Measurements from ENCODE around the gene SNX9.

Gene SNX9

GRCh38 chr6:157976345-157977175 lies 153.5 kb downstream of the SNX9 start:
- Histone ChIP-seq H2AK5ac (ENCODE audit: low read length, severe bottlenecking) (no peak overlapping the region), H2BK5ac (ENCODE audit: low read depth, low read length, poor library complexity, severe bottlenecking) (no peak overlapping the region), H3K4ac (ENCODE audit: low read depth in 1 of 2, low read length in 2 of 2) (no peak overlapping the region), H3K9me3 (ENCODE audit: control insufficient read depth, low read length) (no peaks in the 10 kb centered on the region), H3K18ac (ENCODE audit: low read depth in 1 of 2, low read length in 2 of 2) (no peak overlapping the region), H4K8ac (ENCODE audit: low read length) (no peak overlapping the region), H2AFZ (ENCODE audit: low read depth, low read length) (no peak overlapping the region), H3K36me3 (ENCODE audit: control insufficient read depth in 1 of 2, insufficient read depth in 2 of 2, low read depth in 1 of 2, low read length in 2 of 2) (no peaks in the 10 kb centered on the region), H2BK120ac (ENCODE audit: low read depth, low read length) (no peak overlapping the region), H3K4me2 (ENCODE audit: low read length, poor library complexity, severe bottlenecking) (no peak overlapping the region), H3K27me3 (ENCODE audit: control insufficient read depth in 1 of 2, insufficient read depth in 1 of 2, low read length in 2 of 2) (no peaks in the 10 kb centered on the region), H3K14ac (ENCODE audit: low read length in 2 of 2) (no peak overlapping the region), H3K4me1 (ENCODE audit: control insufficient read depth, insufficient read depth, low read depth, low read length) (peaks cover 13% of the 10 kb centered on the region), H3K27ac (ENCODE audit: low read length, poor library complexity, severe bottlenecking) (no peak overlapping the region), H4K91ac (ENCODE audit: low read length) (no peak overlapping the region), H2BK12ac (ENCODE audit: low read length in 2 of 2) (peak overlapping the region in 1 of 2 experiments; percentile 54), H3K79me1 (replicated peaks; ENCODE audit: low read length, poor library complexity, severe bottlenecking) (no peaks in the 10 kb centered on the region), H3K23ac (ENCODE audit: low read length in 2 of 2) (no peak overlapping the region), H2BK15ac (ENCODE audit: low read depth, poor library complexity, severe bottlenecking) (no peak overlapping the region), H3K4me3 (ENCODE audit: insufficient read depth in 1 of 2, low read depth in 1 of 2, low read length in 2 of 2) (no peak overlapping the region), H3K9ac (ENCODE audit: low read length) (no peak overlapping the region)
- DNase-seq = no peak
- WGBS = 95% methylated on average over 21 of the region's 21 CpGs

GRCh38 chr6:157977176-157977804 lies 154.2 kb downstream of the SNX9 start:
- Histone ChIP-seq H3K4me2 (ENCODE audit: low read length, poor library complexity, severe bottlenecking) (no peak overlapping the region), H4K91ac (ENCODE audit: low read length) (no peak overlapping the region), H4K8ac (ENCODE audit: low read length) (no peak overlapping the region), H3K79me1 (replicated peaks; ENCODE audit: low read length, poor library complexity, severe bottlenecking) (no peaks in the 10 kb centered on the region), H2BK5ac (ENCODE audit: low read depth, low read length, poor library complexity, severe bottlenecking) (no peak overlapping the region), H2BK15ac (ENCODE audit: low read depth, poor library complexity, severe bottlenecking) (no peak overlapping the region), H3K36me3 (ENCODE audit: control insufficient read depth in 1 of 2, insufficient read depth in 2 of 2, low read depth in 1 of 2, low read length in 2 of 2) (no peaks in the 10 kb centered on the region), H2AK5ac (ENCODE audit: low read length, severe bottlenecking) (no peak overlapping the region), H3K4ac (ENCODE audit: low read depth in 1 of 2, low read length in 2 of 2) (no peak overlapping the region), H2AFZ (ENCODE audit: low read depth, low read length) (no peak overlapping the region), H3K27me3 (ENCODE audit: control insufficient read depth in 1 of 2, insufficient read depth in 1 of 2, low read length in 2 of 2) (no peaks in the 10 kb centered on the region), H2BK120ac (ENCODE audit: low read depth, low read length) (no peak overlapping the region), H2BK12ac (ENCODE audit: low read length in 2 of 2) (no peak overlapping the region), H3K4me3 (ENCODE audit: insufficient read depth in 1 of 2, low read depth in 1 of 2, low read length in 2 of 2) (no peak overlapping the region), H3K4me1 (ENCODE audit: control insufficient read depth, insufficient read depth, low read depth, low read length) (peaks cover 13% of the 10 kb centered on the region), H3K18ac (ENCODE audit: low read depth in 1 of 2, low read length in 2 of 2) (no peak overlapping the region), H3K9me3 (ENCODE audit: control insufficient read depth, low read length) (no peaks in the 10 kb centered on the region), H3K9ac (ENCODE audit: low read length) (no peak overlapping the region), H3K14ac (ENCODE audit: low read length in 2 of 2) (no peak overlapping the region), H3K27ac (ENCODE audit: low read length, poor library complexity, severe bottlenecking) (no peak overlapping the region), H3K23ac (ENCODE audit: low read length in 2 of 2) (no peak overlapping the region)
- DNase-seq = no peak
- 94% methylated on average over 10 of the region's 10 CpGs for WGBS

DNA sequence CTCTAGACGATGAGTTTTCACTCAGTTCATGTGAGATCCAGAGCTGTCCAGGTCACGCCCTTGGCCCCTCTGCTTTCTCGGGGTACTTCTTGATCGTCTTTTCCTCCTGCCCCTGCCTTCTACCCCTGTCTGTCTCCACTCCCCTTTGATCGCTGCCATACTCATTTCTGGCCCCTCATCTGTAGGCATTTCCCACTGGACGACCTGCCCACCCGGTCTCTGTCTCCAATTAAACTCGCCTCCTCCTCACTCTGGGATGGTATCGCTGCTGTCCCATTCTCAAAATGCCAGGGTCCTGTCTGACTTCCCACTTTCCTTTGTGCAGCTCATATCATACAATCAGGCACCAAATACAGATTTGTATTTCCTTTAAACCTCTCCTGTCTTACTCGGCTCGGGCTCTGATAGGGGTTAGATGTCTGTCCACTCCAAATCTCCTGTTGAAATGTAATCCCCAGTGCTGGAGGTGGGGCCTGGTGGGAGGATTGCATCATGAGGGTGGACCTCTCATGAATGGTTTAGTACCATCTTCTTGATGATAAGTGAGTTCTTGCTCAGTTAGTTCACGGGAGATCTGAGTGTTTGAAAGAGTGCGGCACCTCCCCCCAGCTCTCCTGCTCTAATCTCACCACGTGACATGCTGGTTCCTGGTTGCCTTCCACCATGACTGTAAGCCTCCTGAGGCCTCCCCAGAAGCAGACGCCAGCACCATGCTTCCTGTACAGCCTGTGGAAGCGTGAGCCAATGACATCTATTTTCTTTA lies 155.2 kb downstream of the SNX9 start:
- no peak overlapping the region for H3K4me3 ChIP-seq (ENCODE audit: insufficient read depth in 1 of 2, low read depth in 1 of 2, low read length in 2 of 2)
- no peak overlapping the region for H2AFZ ChIP-seq (ENCODE audit: low read depth, low read length)
- H3K4me2 ChIP-seq (ENCODE audit: low read length, poor library complexity, severe bottlenecking) = no peak overlapping the region
- no peak overlapping the region for H3K9ac ChIP-seq (ENCODE audit: low read length)
- DNase-seq = no peak
- no peaks in the 10 kb centered on the region for H3K27me3 ChIP-seq (ENCODE audit: control insufficient read depth in 1 of 2, insufficient read depth in 1 of 2, low read length in 2 of 2)
- no peaks in the 10 kb centered on the region for H3K36me3 ChIP-seq (ENCODE audit: control insufficient read depth in 1 of 2, insufficient read depth in 2 of 2, low read depth in 1 of 2, low read length in 2 of 2)
- H3K27ac ChIP-seq (ENCODE audit: low read length, poor library complexity, severe bottlenecking) = no peak overlapping the region
- H2BK120ac ChIP-seq (ENCODE audit: low read depth, low read length) = no peak overlapping the region
- no peak overlapping the region for H2BK15ac ChIP-seq (ENCODE audit: low read depth, poor library complexity, severe bottlenecking)
- no peak overlapping the region for H2AK5ac ChIP-seq (ENCODE audit: low read length, severe bottlenecking)
- no peak overlapping the region for H4K8ac ChIP-seq (ENCODE audit: low read length)
- H3K23ac ChIP-seq (ENCODE audit: low read length in 2 of 2) = no peak overlapping the region
- H2BK12ac ChIP-seq (ENCODE audit: low read length in 2 of 2) = no peak overlapping the region
- H3K14ac ChIP-seq (ENCODE audit: low read length in 2 of 2) = no peak overlapping the region
- no peaks in the 10 kb centered on the region for H3K79me1 ChIP-seq (replicated peaks; ENCODE audit: low read length, poor library complexity, severe bottlenecking)
- 87% methylated on average over 16 of the region's 16 CpGs for WGBS
- H3K18ac ChIP-seq (ENCODE audit: low read depth in 1 of 2, low read length in 2 of 2) = no peak overlapping the region
- H3K4ac ChIP-seq (ENCODE audit: low read depth in 1 of 2, low read length in 2 of 2) = no peak overlapping the region
- H3K9me3 ChIP-seq (ENCODE audit: control insufficient read depth, low read length) = no peaks in the 10 kb centered on the region
- H4K91ac ChIP-seq (ENCODE audit: low read length) = no peak overlapping the region
- H2BK5ac ChIP-seq (ENCODE audit: low read depth, low read length, poor library complexity, severe bottlenecking) = no peak overlapping the region
- H3K4me1 ChIP-seq (ENCODE audit: control insufficient read depth, insufficient read depth, low read depth, low read length) = peaks cover 13% of the 10 kb centered on the region
